HepG2 (cell line): ENCODE results near the gene UNC13D. TPM values are rescaled to one million over a fixed set of nuclear protein-coding genes. Genes with fewer than 3 reads are reported as not detected.

Source experiments
- DZIP1 ChIP-seq: sonication (generic); formaldehyde crosslinking; IDR thresholded peaks from 2 replicates; pipeline ENCODE4 v1.5.0; 2020; ENCODE audit warnings: mild to moderate bottlenecking, missing genetic modification reagents
- EP300 ChIP-seq, 3 experiments: sonication (generic) in 1 of 3; formaldehyde crosslinking in 1 of 3; IDR thresholded peaks; 2 replicates each; pipeline versions ENCODE4 v1.5.1 to v1.6.1; 2011 to 2020; ENCODE audit warnings: low read depth in 2 of 3, low read length in 2 of 3, borderline replicate concordance in 1 of 3, improper control_type of control experiment in 1 of 3, mild to moderate bottlenecking in 1 of 3, missing genetic modification reagents in 1 of 3, moderate library complexity in 1 of 3
- ISL2 ChIP-seq: sonication (generic); formaldehyde crosslinking; IDR thresholded peaks from 2 replicates; pipeline ENCODE4 v1.5.0; 2020; ENCODE audit warnings: missing genetic modification reagents
- NFE2 ChIP-seq: sonication (generic); formaldehyde crosslinking; IDR thresholded peaks from 2 replicates; pipeline ENCODE4 v1.4.0; 2020; ENCODE audit warnings: missing genetic modification reagents
- PCBP1 ChIP-seq: fragments of 200-400 bp; formaldehyde crosslinking; IDR thresholded peaks from 2 replicates; pipeline ENCODE4 v1.6.1; 2017; ENCODE audit warnings: mild to moderate bottlenecking, low read depth, low read length, borderline replicate concordance
- PLSCR1 ChIP-seq: sonication (generic); formaldehyde crosslinking; IDR thresholded peaks from 2 replicates; pipeline ENCODE4 v1.5.0; 2020; ENCODE audit warnings: missing genetic modification reagents, mild to moderate bottlenecking, borderline replicate concordance
- RNF2 ChIP-seq: fragments of 450-650 bp; conservative IDR thresholded peaks from 2 replicates; pipeline ENCODE4 v1.6.1; 2016; ENCODE audit warnings: low read depth
- SMARCE1 ChIP-seq: fragments of 450-650 bp; IDR thresholded peaks from 2 replicates; pipeline ENCODE4 v1.6.1; 2017; ENCODE audit warnings: borderline replicate concordance
- SP5 ChIP-seq: IDR thresholded peaks from 2 replicates; pipeline ENCODE4 v1.6.1; 2016; ENCODE audit warnings: low read depth, borderline replicate concordance
- ZBTB34 ChIP-seq: sonication (generic); formaldehyde crosslinking; IDR thresholded peaks from 2 replicates; pipeline ENCODE4 v1.8.0; 2022; ENCODE audit warnings: mild to moderate bottlenecking, missing genetic modification reagents
- ZFP1 ChIP-seq: IDR thresholded peaks from 2 replicates; pipeline ENCODE4 v1.6.1; 2016
- ZNF17 ChIP-seq: sonication (generic); formaldehyde crosslinking; IDR thresholded peaks from 2 replicates; pipeline ENCODE4 v1.5.0; 2020; ENCODE audit warnings: mild to moderate bottlenecking, missing genetic modification reagents
- ZNF503 ChIP-seq: sonication (generic); formaldehyde crosslinking; IDR thresholded peaks from 2 replicates; pipeline ENCODE4 v1.4.0; 2020; ENCODE audit warnings: missing genetic modification reagents
- ZNF557 ChIP-seq: sonication (generic); formaldehyde crosslinking; IDR thresholded peaks from 2 replicates; pipeline ENCODE4 v1.4.0; 2020; ENCODE audit warnings: missing genetic modification reagents
- ZNF572 ChIP-seq: sonication (generic); formaldehyde crosslinking; IDR thresholded peaks from 2 replicates; pipeline ENCODE4 v1.5.1; 2020; ENCODE audit warnings: mild to moderate bottlenecking, missing genetic modification reagents
- polyA plus RNA-seq, 8 experiments: library from polyadenylated mRNA; depleted of rRNA in 3 of 8; stranded (reverse) in 7 of 8; unstranded in 1 of 8; fragments of >200 nt; fragmentation: Illumina TruSeq in 4 of 8; extraction: Trizol in 4 of 8; gene quantifications; 2 replicates each; pipeline versions ENCODE4 v1.2.1 to v1.2.3, GENCODE V29; 2011 to 2016; ENCODE audit warnings: low read depth in 4 of 8, missing spikeins in 1 of 8, mixed read lengths in 1 of 8; ENCODE audit not compliant: insufficient read depth in 1 of 8
- total RNA-seq, 5 experiments: library from RNA; depleted of rRNA; stranded (reverse); fragments of >200 nt; fragmentation: Illumina TruSeq; extraction: Trizol; gene quantifications; 2 replicates each; pipeline ENCODE4 v1.2.3, GENCODE V29; 2016; ENCODE audit warnings: low read depth in 1 of 5
- TF ChIP-seq, protein P1 (sequence below): sonication (generic); formaldehyde crosslinking; IDR thresholded peaks from 2 replicates; pipeline ENCODE4 v1.8.1; 2023; ENCODE audit warnings: mild to moderate bottlenecking, missing genetic modification reagents
- TF ChIP-seq, protein P2 (sequence below): sonication (generic); formaldehyde crosslinking; IDR thresholded peaks from 2 replicates; pipeline ENCODE4 v1.4.0; 2020; ENCODE audit warnings: mild to moderate bottlenecking, missing genetic modification reagents
- TF ChIP-seq, protein P3 (sequence below): sonication (generic); formaldehyde crosslinking; IDR thresholded peaks from 2 replicates; pipeline ENCODE4 v1.4.0; 2020; ENCODE audit warnings: missing genetic modification reagents

Gene UNC13D
- total and polyA plus RNA-seq, 2 of the 13 experiments (the other 11 are each of a cell fraction or from before 2014, with no cell fraction given) = 29.7 to 42.7 TPM

GRCh38 chr17:75873587-75874322 is 29.6 kb upstream of the UNC13D start (continued):
- TF ChIP-seq RNF2 = no peak
- no peak for TF ChIP-seq ZNF17
- TF ChIP-seq, protein P1, sequence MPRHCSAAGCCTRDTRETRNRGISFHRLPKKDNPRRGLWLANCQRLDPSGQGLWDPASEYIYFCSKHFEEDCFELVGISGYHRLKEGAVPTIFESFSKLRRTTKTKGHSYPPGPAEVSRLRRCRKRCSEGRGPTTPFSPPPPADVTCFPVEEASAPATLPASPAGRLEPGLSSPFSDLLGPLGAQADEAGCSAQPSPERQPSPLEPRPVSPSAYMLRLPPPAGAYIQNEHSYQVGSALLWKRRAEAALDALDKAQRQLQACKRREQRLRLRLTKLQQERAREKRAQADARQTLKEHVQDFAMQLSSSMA (CRISPR knock-in tag) = no peak
- TF ChIP-seq DZIP1 (CRISPR knock-in tag) = no peak
- TF ChIP-seq, protein P2, sequence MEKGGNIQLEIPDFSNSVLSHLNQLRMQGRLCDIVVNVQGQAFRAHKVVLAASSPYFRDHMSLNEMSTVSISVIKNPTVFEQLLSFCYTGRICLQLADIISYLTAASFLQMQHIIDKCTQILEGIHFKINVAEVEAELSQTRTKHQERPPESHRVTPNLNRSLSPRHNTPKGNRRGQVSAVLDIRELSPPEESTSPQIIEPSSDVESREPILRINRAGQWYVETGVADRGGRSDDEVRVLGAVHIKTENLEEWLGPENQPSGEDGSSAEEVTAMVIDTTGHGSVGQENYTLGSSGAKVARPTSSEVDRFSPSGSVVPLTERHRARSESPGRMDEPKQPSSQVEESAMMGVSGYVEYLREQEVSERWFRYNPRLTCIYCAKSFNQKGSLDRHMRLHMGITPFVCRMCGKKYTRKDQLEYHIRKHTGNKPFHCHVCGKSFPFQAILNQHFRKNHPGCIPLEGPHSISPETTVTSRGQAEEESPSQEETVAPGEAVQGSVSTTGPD (CRISPR knock-in tag) = no peak
- TF ChIP-seq ISL2 (CRISPR knock-in tag) = 0 out of 2 replicates have a peak, but pooled peaks have one; percentile 14
- no peak for TF ChIP-seq ZNF503 (CRISPR knock-in tag)
- TF ChIP-seq ZBTB34 (CRISPR knock-in tag) = no peak
- 0 out of 2 replicates have a peak, but pooled peaks have one; percentile 20 for TF ChIP-seq PCBP1
- TF ChIP-seq ZFP1 (CRISPR knock-in tag) = no peak
- no peak for TF ChIP-seq SMARCE1
- TF ChIP-seq PLSCR1 = no peak
- TF ChIP-seq, protein P3, sequence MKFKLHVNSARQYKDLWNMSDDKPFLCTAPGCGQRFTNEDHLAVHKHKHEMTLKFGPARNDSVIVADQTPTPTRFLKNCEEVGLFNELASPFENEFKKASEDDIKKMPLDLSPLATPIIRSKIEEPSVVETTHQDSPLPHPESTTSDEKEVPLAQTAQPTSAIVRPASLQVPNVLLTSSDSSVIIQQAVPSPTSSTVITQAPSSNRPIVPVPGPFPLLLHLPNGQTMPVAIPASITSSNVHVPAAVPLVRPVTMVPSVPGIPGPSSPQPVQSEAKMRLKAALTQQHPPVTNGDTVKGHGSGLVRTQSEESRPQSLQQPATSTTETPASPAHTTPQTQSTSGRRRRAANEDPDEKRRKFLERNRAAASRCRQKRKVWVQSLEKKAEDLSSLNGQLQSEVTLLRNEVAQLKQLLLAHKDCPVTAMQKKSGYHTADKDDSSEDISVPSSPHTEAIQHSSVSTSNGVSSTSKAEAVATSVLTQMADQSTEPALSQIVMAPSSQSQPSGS = no peak
- TF ChIP-seq NFE2 (CRISPR knock-in tag) = no peak
- TF ChIP-seq EP300 (IDR thresholded peaks at IDR 0.05; ENCODE audit: low read depth in 2 of 2, low read length in 2 of 2) = no peak
- no peak for TF ChIP-seq EP300 (CRISPR knock-in tag; IDR thresholded peaks at IDR 0.05; ENCODE audit: borderline replicate concordance)
- TF ChIP-seq SP5 (CRISPR knock-in tag) = no peak
- no peak for TF ChIP-seq ZNF557 (CRISPR knock-in tag)
- peak; percentile 67; the same call in 1 of the 2 replicates for TF ChIP-seq ZNF572
